H9 (cell line): ENCODE measurements around the gene TOM1L2. TPM values are rescaled to one million over a fixed set of nuclear protein-coding genes. Genes with fewer than 3 reads are reported as not detected.
A peak's percentile ranks its signal among the peaks of the same experiment; 100 is the strongest.

Experiments used
- DNase-seq: peaks from one replicate; pipeline ENCODE4 v3.0.0-alpha.2; 2017
- H2AFZ ChIP-seq: one replicate; pipeline ENCODE4 v1.6.1; 2013; ENCODE audit warnings: mild to moderate bottlenecking, low read length, control low read depth, moderate library complexity
- H2AK5ac ChIP-seq: 2 replicates; pipeline ENCODE4 v1.6.1; 2013; ENCODE audit warnings: low read length, control low read depth, mixed read lengths; ENCODE audit not compliant: insufficient read length
- H2BK120ac ChIP-seq: one replicate; pipeline ENCODE4 v1.6.1; 2013; ENCODE audit warnings: low read depth, mild to moderate bottlenecking, low read length, control low read depth, inconsistent platforms; ENCODE audit not compliant: poor library complexity, severe bottlenecking
- H2BK12ac ChIP-seq: 2 replicates; pipeline ENCODE4 v1.6.1; 2013; ENCODE audit warnings: low read length, control low read depth, mixed read lengths, low read depth; ENCODE audit not compliant: insufficient read length
- H2BK15ac ChIP-seq: 2 replicates; pipeline ENCODE4 v1.6.1; 2013; ENCODE audit warnings: low read depth, low read length, control low read depth
- H2BK20ac ChIP-seq: one replicate; pipeline ENCODE4 v1.6.1; 2013; ENCODE audit warnings: low read depth, mild to moderate bottlenecking, low read length, control low read depth, inconsistent platforms; ENCODE audit not compliant: poor library complexity, severe bottlenecking
- H2BK5ac ChIP-seq: 2 replicates; pipeline ENCODE4 v1.6.1; 2013; ENCODE audit warnings: low read length, control low read depth, mixed read lengths; ENCODE audit not compliant: insufficient read length
- H3K14ac ChIP-seq: 2 replicates; pipeline ENCODE4 v1.6.1; 2013; ENCODE audit warnings: low read length, control low read depth; ENCODE audit not compliant: insufficient read depth
- H3K18ac ChIP-seq: 2 replicates; pipeline ENCODE4 v1.6.1; 2013; ENCODE audit warnings: low read depth, mild to moderate bottlenecking, mixed read lengths, low read length, control low read depth; ENCODE audit not compliant: insufficient read length
- H3K23ac ChIP-seq: 2 replicates; pipeline ENCODE4 v1.6.1; 2013; ENCODE audit warnings: low read length, control low read depth, mixed read lengths, low read depth; ENCODE audit not compliant: insufficient read length
- H3K23me2 ChIP-seq: 2 replicates; pipeline ENCODE4 v1.6.1; 2013; ENCODE audit warnings: low read depth, mild to moderate bottlenecking, mixed read lengths, low read length, control low read depth; ENCODE audit not compliant: insufficient read length, poor library complexity, severe bottlenecking
- H3K27ac ChIP-seq: 2 replicates; pipeline ENCODE4 v1.5.1; 2013; ENCODE audit warnings: low read length, control low read depth, mixed read lengths, low read depth; ENCODE audit not compliant: insufficient read length
- H3K27me3 ChIP-seq: 2 replicates; pipeline ENCODE4 v1.6.1; 2013; ENCODE audit warnings: low read length, control low read depth, inconsistent platforms; ENCODE audit not compliant: insufficient read depth
- H3K4ac ChIP-seq: 2 replicates; pipeline ENCODE4 v1.6.1; 2013; ENCODE audit warnings: low read depth, mild to moderate bottlenecking, control low read depth, inconsistent platforms, low read length, moderate library complexity
- H3K4me1 ChIP-seq: 2 replicates; pipeline ENCODE4 v1.6.1; 2013; ENCODE audit warnings: low read length, control low read depth, inconsistent platforms; ENCODE audit not compliant: insufficient read depth
- H3K4me2 ChIP-seq: 2 replicates; pipeline ENCODE4 v1.6.1; 2013; ENCODE audit warnings: low read length, control low read depth, mixed read lengths; ENCODE audit not compliant: insufficient read length, insufficient read depth
- H3K56ac ChIP-seq: 2 replicates; pipeline ENCODE4 v1.6.1; 2013; ENCODE audit warnings: low read depth, mild to moderate bottlenecking, mixed read lengths, low read length, control low read depth; ENCODE audit not compliant: insufficient read length
- H3K79me1 ChIP-seq: 2 replicates; pipeline ENCODE4 v1.6.1; 2013; ENCODE audit warnings: low read depth, mild to moderate bottlenecking, moderate library complexity, low read length, control low read depth, inconsistent platforms; ENCODE audit not compliant: insufficient read depth, poor library complexity, severe bottlenecking
- H3K79me2 ChIP-seq: 2 replicates; pipeline ENCODE4 v1.6.1; 2013; ENCODE audit warnings: low read length, control low read depth, inconsistent platforms; ENCODE audit not compliant: insufficient read depth
- H3K9ac ChIP-seq: 2 replicates; pipeline ENCODE4 v1.6.1; 2013; ENCODE audit warnings: low read length, control low read depth, mixed read lengths; ENCODE audit not compliant: insufficient read length; ENCODE audit errors: extremely low read depth
- H3K9me3 ChIP-seq: one replicate; pipeline ENCODE4 v1.6.1; 2013; ENCODE audit warnings: low read depth, low read length, inconsistent platforms; ENCODE audit not compliant: control insufficient read depth
- H3T11ph ChIP-seq: one replicate; pipeline ENCODE4 v1.6.1; 2013; ENCODE audit warnings: mild to moderate bottlenecking, low read length, control low read depth, inconsistent platforms
- H4K20me1 ChIP-seq: one replicate; pipeline ENCODE4 v1.6.1; 2013; ENCODE audit not compliant: control insufficient read depth, insufficient read length, insufficient read depth
- H4K5ac ChIP-seq: 2 replicates; pipeline ENCODE4 v1.6.1; 2013; ENCODE audit warnings: low read depth, mild to moderate bottlenecking, mixed read lengths, low read length, control low read depth; ENCODE audit not compliant: insufficient read length
- H4K8ac ChIP-seq: replicated peaks from 2 replicates; pipeline ENCODE4 v1.6.1; 2013; ENCODE audit warnings: low read length, control low read depth, mixed read lengths, low read depth; ENCODE audit not compliant: insufficient read length
- H4K91ac ChIP-seq: 2 replicates; pipeline ENCODE4 v1.6.1; 2013; ENCODE audit warnings: low read depth, mild to moderate bottlenecking, moderate library complexity, mixed read lengths, low read length, control low read depth; ENCODE audit not compliant: insufficient read length
- H3K27ac Mint-ChIP-seq, 3 experiments: 2 replicates in 2 of 3; 3 replicates in 1 of 3; pipeline ENCODE4 v1.8.0; 2020 to 2021; ENCODE audit warnings: mixed read lengths in 3 of 3, mild to moderate bottlenecking in 1 of 3, moderate library complexity in 1 of 3
- H3K27me3 Mint-ChIP-seq: 2 replicates; pipeline ENCODE4 v1.8.0; 2021; ENCODE audit warnings: low read depth, mild to moderate bottlenecking, moderate library complexity, mixed read lengths
- H3K36me3 Mint-ChIP-seq, 3 experiments: 2 replicates in 2 of 3; 3 replicates in 1 of 3; pipeline ENCODE4 v1.8.0; 2020 to 2021; ENCODE audit warnings: low read depth in 3 of 3, mixed read lengths in 3 of 3; ENCODE audit not compliant: insufficient read depth in 1 of 3
- H3K4me1 Mint-ChIP-seq, 2 experiments: 2 replicates each; pipeline ENCODE4 v1.8.0; 2020; ENCODE audit warnings: mixed read lengths in 2 of 2
- H3K4me3 Mint-ChIP-seq, 2 experiments: 2 replicates in 1 of 2; 3 replicates in 1 of 2; pipeline ENCODE4 v1.8.0; 2020 to 2021; ENCODE audit warnings: mild to moderate bottlenecking in 2 of 2, mixed read lengths in 2 of 2, moderate library complexity in 1 of 2
- H3K9me3 Mint-ChIP-seq, 2 experiments: 2 replicates in 1 of 2; 3 replicates in 1 of 2; pipeline ENCODE4 v1.8.0; 2020; ENCODE audit warnings: mild to moderate bottlenecking in 2 of 2, mixed read lengths in 2 of 2, moderate library complexity in 1 of 2
- CTCF ChIP-seq: fragments of 200-600 bp; sonication (generic); conservative IDR thresholded peaks from 3 replicates; pipeline ENCODE4 v1.8.0; 2021; ENCODE audit warnings: antibody characterized with exemption, mild to moderate bottlenecking
- WGBS: extraction: QIAGEN DNeasy Blood & Tissue Kit; methylation state at CpG from one replicate; pipeline ENCODE4 v1.1.7; 2013; ENCODE audit warnings: missing lambda C conversion rate, low lambda C conversion rate, mixed read lengths; ENCODE audit not compliant: insufficient read length; ENCODE audit errors: extremely low coverage; 5-methylcytosine and 5-hydroxymethylcytosine counted together
- total RNA-seq: library from RNA; stranded (reverse); gene quantifications from 2 replicates; pipeline ENCODE4 v1.2.1, GENCODE V29; 2021

TOM1L2 gene
- total RNA-seq, 1 experiment from 2014 or later: 4.6 TPM

- Histone ChIP-seq H3K4me2 (no peak overlapping the region), H2BK5ac (no peak overlapping the region), H2BK12ac (no peak overlapping the region), H4K91ac (peak overlapping the region; percentile 6), H3K4ac (no peak overlapping the region), H2AK5ac (no peak overlapping the region), H2BK15ac (no peak overlapping the region), H4K8ac (no peak overlapping the region), H2BK20ac (no peak overlapping the region), H3T11ph (no peak overlapping the region), H3K23ac (no peak overlapping the region), H4K20me1 (no peaks in the 10 kb centered on the region), H3K27ac (no peak overlapping the region), H3K18ac (no peak overlapping the region), H3K23me2 (no peaks in the 10 kb centered on the region), H3K56ac (no peak overlapping the region), H3K9ac (no peak overlapping the region), H3K79me2 (no peaks in the 10 kb centered on the region), H2AFZ (no peak overlapping the region), H3K4me1 (peaks cover 12% of the 10 kb centered on the region), H3K79me1 (no peaks in the 10 kb centered on the region), H3K27me3 (no peaks in the 10 kb centered on the region), H2BK120ac (no peak overlapping the region), H4K5ac (no peak overlapping the region), H3K14ac (no peak overlapping the region), H3K9me3 (no peaks in the 10 kb centered on the region)
- Mint-ChIP-seq H3K27ac (peak overlapping the region in 1 of 3 experiments; percentile 72; a peak in 1 of 7 replicates), H3K4me3 (no peak overlapping the region), H3K9me3 (no peaks in the 10 kb centered on the region; a peak in 1 of 5 replicates), H3K36me3 (peaks cover 0 to 2% (median 0%) of the 10 kb centered on the region in 3 experiments; a peak in 1 of 7 replicates), H3K27me3 (peaks cover 2% of the 10 kb centered on the region; the same call in 1 of the 2 replicates), H3K4me1 (peaks cover 41 to 62% of the 10 kb centered on the region in 2 experiments)
- TF ChIP-seq CTCF: no peak
- DNase-seq: no peak
- WGBS: no CpG with 5 or more reads among the region's 13 CpGs
Observed at GRCh38 chr17:17845046-17845775, 127.0 kb downstream of the TOM1L2 start.
